Mesothelial cell of epicardium (in vitro differentiated cells): ENCODE results near the gene COA8. TPM values are rescaled to one million over a fixed set of nuclear protein-coding genes. Genes with fewer than 3 reads are reported as not detected.

Experiments
- DNase-seq, 2 experiments: peaks; one replicate each; pipeline ENCODE4 v3.0.0; 2021; ENCODE audit warnings: low spot score in 2 of 2; ENCODE audit not compliant: unreplicated experiment in 2 of 2
- H3K27ac Mint-ChIP-seq: 2 replicates; pipeline ENCODE4 v1.8.0; 2021; ENCODE audit warnings: mixed read lengths
- H3K27me3 Mint-ChIP-seq: 2 replicates; pipeline ENCODE4 v1.8.0; 2021; ENCODE audit warnings: low read depth, mixed read lengths
- H3K36me3 Mint-ChIP-seq: 2 replicates; pipeline ENCODE4 v1.8.0; 2021; ENCODE audit warnings: mixed read lengths
- H3K4me1 Mint-ChIP-seq: 2 replicates; pipeline ENCODE4 v1.8.0; 2021; ENCODE audit warnings: mixed read lengths
- H3K4me3 Mint-ChIP-seq: 2 replicates; pipeline ENCODE4 v1.8.0; 2021; ENCODE audit warnings: mild to moderate bottlenecking, moderate library complexity, mixed read lengths
- H3K9me3 Mint-ChIP-seq: 2 replicates; pipeline ENCODE4 v1.8.0; 2021; ENCODE audit warnings: mixed read lengths
- CTCF ChIP-seq: fragments of 200-600 bp; sonication (generic); IDR thresholded peaks from one replicate; pipeline ENCODE4 v1.5.0; 2021; ENCODE audit warnings: antibody characterized with exemption; ENCODE audit not compliant: unreplicated experiment
- total RNA-seq: library from RNA; stranded (reverse); gene quantifications from 3 replicates; pipeline ENCODE4 v1.2.1, GENCODE V29; 2021

Gene COA8
- total RNA-seq, 1 donor from 2014 or later, result 36.0 TPM

GRCh38 chr14:103543721-103544387 is 18.9 kb upstream of the COA8 start:
- H3K27me3 Mint-ChIP-seq, result peaks cover 12% of the 10 kb centered on the region
- H3K9me3 Mint-ChIP-seq, result no peaks in the 10 kb centered on the region
- no peak for TF ChIP-seq CTCF
- no peak overlapping the region for H3K4me3 Mint-ChIP-seq
- peaks cover 11% of the 10 kb centered on the region for H3K4me1 Mint-ChIP-seq
- no peaks in the 10 kb centered on the region for H3K36me3 Mint-ChIP-seq
- DNase-seq, result no peak
- H3K27ac Mint-ChIP-seq, result no peak overlapping the region

- no peak for TF ChIP-seq CTCF
- H3K4me1 Mint-ChIP-seq, result peaks cover 11% of the 10 kb centered on the region
- no peak overlapping the region for H3K27ac Mint-ChIP-seq
- no peaks in the 10 kb centered on the region for H3K36me3 Mint-ChIP-seq
- no peak for DNase-seq
- no peaks in the 10 kb centered on the region for H3K9me3 Mint-ChIP-seq
- H3K27me3 Mint-ChIP-seq, result peaks cover 6% of the 10 kb centered on the region
- no peak overlapping the region for H3K4me3 Mint-ChIP-seq
These were observed 18.2 kb upstream of the COA8 start for GRCh38 chr14:103544388-103545218.

- Mint-ChIP-seq H3K36me3 (no peaks in the 10 kb centered on the region), H3K4me1 (peaks cover 8% of the 10 kb centered on the region), H3K27me3 (peaks cover 4% of the 10 kb centered on the region), H3K4me3 (no peak overlapping the region), H3K9me3 (no peaks in the 10 kb centered on the region), H3K27ac (no peak overlapping the region)
- TF ChIP-seq CTCF, result no peak
- DNase-seq, result no peak
These were observed 17.4 kb upstream of the COA8 start for GRCh38 chr14:103545219-103545914.

- Mint-ChIP-seq H3K36me3 (no peaks in the 10 kb centered on the region), H3K4me1 (peaks cover 3% of the 10 kb centered on the region), H3K27me3 (no peaks in the 10 kb centered on the region), H3K9me3 (no peaks in the 10 kb centered on the region), H3K4me3 (no peak overlapping the region), H3K27ac (no peak overlapping the region)
- no peak for TF ChIP-seq CTCF
- DNase-seq, result no peak
These were observed 16.7 kb upstream of the COA8 start for GRCh38 chr14:103545915-103546651.
